Measurements from ENCODE around the gene ACSM2B.
"Not testable (repeated sequence)": the region's sequence is repeated elsewhere in the genome, so short reads cannot be mapped to it uniquely, and the experiment has no call there.

ACSM2B gene

DNA sequence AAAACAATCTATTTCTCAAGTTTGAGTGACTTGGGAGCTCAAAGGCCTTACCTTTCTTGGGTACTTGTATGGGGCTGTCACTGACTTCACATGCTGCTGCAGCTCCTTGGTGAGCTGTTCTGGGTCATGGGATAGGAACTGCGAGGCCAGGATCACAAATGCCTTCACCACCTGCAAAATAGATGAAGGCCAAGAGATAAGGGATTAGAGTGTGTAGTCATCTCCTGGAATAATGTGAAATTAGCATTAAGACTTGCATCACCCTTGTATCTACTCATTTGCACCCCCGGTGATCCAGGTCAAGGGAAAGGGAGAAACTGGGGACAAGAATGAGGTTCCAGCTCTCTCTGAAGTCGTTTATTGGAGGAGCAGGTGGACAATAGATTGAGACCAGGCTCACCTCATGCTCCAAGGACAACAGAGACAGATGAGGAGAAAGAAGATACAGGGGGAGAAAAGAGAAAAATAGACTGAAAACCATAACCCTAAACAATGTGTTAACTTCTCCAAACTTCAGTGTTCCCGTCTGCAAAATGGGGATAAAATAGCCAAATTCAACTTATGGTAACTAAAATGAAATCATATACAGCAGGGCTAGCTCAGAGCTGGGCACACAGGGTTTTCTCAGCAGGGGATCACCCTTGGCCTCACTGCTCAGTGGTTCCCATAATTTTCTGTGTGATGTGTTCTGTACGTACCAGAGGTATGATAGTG, 35.4 kb downstream of the ACSM2B start:
- not testable (repeated sequence) for DNase-seq (ENCODE audit: insufficient read length, low spot score); FAIRE-seq

DNA sequence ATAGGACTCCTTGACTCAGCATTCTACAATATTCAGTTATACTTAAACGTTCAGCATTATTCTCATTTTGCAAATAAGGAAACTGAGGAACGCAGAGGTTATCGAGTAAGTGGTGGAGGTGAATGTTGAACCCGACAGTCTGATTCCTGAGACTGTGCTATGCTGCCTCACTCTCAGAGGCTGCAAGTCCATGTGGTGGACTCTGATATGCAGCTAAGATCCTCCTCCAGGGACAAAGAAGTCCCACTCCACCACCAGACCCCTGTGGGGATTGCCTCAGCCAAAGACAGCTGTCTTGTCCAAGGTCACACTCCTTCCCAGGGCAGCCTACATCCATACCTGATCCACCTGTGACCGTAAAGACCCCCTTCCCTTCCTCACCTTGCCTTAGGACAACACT, 37.5 kb downstream of the ACSM2B start:
- FAIRE-seq (no peak), DNase-seq (ENCODE audit: insufficient read length, low spot score) (no peak)

DNA sequence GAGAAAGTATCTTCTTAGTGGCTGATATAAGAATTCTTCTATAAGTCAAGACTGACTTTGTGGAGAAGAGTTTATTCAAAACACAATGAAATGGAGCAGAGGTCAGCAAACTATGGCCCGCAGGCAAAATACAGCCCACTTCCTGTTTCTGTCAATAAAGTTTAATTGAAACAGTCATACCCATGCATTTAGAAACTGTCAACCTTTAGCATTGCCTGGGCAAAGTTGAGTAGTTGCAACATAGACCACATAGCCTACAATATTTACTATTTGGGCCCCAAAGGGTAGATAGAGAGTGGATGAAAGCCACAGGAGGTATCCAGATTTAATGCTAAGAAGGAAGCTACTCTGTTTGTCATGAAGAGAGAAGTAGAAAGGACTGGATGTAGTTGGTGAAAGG, 38.0 kb downstream of the ACSM2B start:
- DNase-seq (ENCODE audit: insufficient read length, low spot score) (no peak), FAIRE-seq (no peak)

DNA sequence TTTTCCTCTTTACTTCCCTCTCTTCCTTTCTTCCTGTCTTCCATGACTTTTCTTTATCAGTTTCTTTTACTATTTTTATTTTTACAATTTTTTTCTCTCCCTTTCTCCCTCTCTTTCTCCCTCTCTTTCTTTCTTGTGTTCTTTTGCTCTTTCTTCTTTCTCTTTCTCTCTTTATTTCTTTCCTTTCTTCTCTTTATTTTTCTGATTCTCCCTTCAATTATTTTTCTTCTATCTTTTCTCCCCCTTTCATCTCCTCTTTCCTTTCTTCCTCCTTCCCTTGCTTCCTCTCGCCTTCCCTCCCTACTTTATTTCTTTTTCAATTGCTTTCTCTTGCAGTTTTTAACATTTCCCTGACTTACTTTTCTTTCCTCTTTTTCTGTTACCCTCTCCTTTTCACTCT, 39.5 kb downstream of the ACSM2B start:
- FAIRE-seq; DNase-seq (ENCODE audit: insufficient read length, low spot score): not testable (repeated sequence)

DNA sequence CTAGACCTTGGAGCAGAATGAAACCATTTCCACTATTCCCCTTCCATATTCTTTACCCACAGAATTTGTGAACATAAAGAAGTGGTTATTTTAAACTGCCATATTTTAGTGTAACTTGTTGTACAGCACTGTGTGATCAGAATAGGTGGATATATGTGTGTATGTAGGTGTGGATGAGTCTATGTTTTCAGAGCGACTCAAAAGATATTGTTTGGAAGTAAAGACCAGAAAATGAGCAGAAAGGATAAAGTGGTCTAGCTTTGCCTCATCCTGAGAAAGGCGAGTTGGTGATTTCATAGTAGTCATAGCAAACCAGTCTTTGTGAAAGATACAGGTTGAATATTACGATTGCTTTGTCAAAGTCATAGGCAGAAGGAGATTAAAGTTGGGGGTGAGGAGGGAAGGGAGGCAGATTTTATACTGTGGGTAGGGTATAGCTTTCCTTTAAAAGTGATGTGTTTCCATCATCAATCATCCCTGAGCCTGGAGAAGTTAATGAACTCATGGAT, 43.8 kb downstream of the ACSM2B start:
- not testable (repeated sequence) for FAIRE-seq; DNase-seq (ENCODE audit: insufficient read length, low spot score)

DNA sequence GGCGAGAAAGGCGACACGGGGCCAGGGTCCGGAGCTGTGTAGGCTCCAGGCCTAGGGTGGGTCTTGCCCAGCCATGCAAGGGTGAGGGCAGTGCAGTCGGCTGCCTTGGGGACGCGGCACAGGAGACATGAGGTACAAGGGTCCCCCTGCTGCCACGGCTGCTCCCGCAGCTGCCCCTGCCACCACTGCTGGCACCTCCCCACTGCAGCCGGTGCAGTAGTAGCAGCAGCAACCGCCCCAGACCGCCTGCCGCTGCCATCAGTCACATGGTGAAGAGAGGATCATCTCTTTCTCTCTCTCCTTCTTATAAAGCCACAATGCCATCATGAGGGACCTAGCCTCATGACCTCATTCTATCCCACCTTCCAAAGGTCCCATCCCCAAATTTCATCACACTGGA, 44.4 kb downstream of the ACSM2B start:
- not testable (repeated sequence) for DNase-seq (ENCODE audit: insufficient read length, low spot score); FAIRE-seq

DNA sequence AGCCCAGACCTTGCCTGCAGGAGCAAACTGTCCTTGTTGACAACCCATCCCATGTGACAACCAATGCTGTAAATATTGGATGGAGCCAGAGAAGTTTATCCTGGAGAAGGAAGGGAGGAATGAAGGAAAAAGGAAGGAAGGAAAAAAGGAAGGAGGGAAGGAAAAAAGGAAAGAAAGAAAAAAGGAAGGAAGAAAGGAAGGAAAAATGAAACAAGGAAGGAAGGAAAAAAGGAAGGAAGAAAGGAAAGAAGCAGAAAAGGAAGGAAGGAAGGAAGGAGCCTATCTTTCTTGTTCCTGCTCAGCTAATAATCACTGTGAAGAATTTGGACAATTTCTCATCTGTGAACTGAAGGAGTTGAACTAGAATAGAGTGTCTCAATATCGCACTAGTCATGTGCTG, 56.1 kb downstream of the ACSM2B start:
- no peak for FAIRE-seq

DNA sequence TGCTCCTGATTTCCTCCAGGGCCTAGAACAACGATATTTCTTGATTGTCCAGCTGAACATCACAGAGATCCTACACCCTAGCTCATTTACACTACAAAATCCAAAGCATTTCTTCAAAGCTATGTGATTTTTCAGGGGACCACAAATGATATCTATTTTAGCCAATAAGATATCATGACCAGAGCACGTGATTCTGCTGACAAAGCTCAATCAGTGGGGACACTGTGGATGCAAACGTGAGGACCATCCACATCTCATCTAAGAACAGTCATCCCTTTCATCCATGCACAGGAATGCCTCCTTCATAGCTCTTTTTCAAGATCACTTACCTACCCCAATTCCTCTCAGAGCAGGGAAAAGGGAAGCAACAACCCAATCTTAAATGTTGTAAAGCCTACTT, 56.9 kb downstream of the ACSM2B start:
- no peak for DNase-seq (ENCODE audit: insufficient read length, low spot score)
- no peak for FAIRE-seq

More for the DNA sequence above, 56.1 kb downstream of the ACSM2B start:
- DNase-seq (ENCODE audit: insufficient read length, low spot score), result no peak

DNA sequence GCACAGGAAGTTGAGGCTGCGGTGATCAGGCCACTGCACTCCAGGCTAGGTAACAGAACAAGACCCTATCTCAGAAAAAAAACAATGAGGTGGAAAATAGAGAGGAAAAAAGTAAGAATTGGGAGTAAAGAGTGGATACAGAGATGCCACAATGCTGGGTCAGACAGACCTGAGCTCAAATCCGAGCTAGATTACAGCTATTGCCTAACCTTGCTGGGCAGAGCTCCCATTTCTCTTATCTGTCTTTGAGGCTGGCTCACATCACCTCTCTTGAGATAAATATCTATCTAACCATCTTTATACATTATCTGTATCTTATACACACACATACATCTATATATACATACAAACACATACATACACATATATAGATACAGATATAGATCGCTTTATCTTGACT, 59.0 kb downstream of the ACSM2B start:
- no peak for DNase-seq (ENCODE audit: insufficient read length, low spot score)
- FAIRE-seq, result no peak

DNA sequence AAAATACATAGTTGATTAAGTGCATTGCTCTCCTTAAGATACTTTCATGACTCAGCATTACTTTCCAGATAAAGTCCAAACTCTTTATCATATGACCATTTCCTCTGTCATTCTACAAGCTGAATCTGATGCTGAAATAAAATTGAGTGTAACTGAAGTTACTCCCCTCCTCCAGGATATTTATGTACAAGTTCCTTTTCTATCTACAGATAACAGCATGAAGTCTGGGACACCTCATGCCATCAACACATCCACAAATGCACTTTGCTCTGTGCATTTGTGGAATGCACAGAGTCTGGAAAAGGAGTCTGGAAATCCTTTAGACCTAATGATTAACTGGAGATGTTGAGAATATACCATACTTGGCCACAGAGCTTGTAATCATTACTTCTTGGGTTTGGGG, 60.5 kb downstream of the ACSM2B start:
- FAIRE-seq, result no peak
- no peak for DNase-seq (ENCODE audit: insufficient read length, low spot score)

DNA sequence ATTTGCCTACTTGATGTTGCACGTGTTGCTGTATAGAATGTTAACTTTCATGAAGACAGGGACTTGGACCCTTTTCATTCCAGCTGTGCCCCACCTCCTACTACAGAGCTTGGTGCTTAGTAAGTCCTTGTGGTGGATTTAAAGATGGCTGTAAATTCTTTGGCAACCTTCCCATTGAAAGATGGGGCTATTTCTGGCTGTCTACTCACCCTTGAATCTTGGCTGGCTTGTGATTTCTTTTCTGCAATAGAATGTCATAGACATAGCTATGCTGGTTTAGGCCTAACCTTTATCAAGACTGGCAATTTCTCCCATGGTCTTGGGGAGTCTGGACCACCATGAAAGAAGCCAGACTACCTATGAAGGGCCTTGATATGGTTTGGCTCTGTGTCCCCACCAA, 65.8 kb downstream of the ACSM2B start:
- FAIRE-seq, result no peak
- no peak for DNase-seq (ENCODE audit: insufficient read length, low spot score)

DNA sequence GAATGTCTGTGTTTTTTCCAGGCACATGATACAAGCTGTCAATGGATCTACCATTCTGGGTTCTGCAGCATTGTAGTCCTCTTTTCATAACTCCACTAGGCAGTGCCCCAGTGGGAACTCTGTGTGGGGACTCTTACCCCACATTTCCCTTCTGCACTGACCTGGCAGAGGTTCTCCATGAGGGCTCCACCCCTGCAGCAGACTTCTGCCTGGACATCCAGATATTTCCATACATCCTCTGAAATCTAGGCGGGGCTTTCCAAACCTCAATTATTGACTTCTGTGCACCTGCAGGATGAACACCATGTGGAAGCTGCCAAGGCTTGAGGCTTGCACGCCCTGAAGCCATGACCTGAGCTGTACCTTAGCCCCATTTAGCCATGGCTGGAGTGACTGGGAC, 68.9 kb downstream of the ACSM2B start:
- no peak for FAIRE-seq
- DNase-seq (ENCODE audit: insufficient read length, low spot score), result no peak

DNA sequence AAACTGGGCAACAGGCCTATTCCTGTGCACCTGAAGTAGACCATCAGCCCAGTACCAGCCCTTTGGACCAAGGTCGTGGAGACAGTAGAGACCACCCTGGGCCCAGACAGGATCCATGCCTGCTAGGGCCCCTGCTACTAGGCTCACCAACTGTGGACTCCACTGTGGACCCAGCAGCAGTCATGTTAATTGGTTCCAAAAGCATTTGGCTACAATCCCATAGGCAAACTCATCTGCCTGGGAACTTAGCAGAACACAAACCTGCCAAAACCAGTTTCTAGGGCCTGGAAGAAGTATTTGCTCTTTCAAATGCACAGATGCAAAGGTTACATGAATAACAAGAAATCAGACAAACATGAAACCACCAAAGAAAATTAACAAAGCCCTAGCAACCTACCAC, 71.7 kb downstream of the ACSM2B start:
- FAIRE-seq, result no peak
- DNase-seq (ENCODE audit: insufficient read length, low spot score), result no peak

DNA sequence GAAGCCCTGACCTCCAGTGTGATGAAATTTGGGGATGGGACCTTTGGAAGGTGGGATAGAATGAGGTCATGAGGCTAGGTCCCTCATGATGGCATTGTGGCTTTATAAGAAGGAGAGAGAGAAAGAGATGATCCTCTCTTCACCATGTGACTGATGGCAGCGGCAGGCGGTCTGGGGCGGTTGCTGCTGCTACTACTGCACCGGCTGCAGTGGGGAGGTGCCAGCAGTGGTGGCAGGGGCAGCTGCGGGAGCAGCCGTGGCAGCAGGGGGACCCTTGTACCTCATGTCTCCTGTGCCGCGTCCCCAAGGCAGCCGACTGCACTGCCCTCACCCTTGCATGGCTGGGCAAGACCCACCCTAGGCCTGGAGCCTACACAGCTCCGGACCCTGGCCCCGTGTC, 84.7 kb downstream of the ACSM2B start:
- not testable (repeated sequence) for DNase-seq (ENCODE audit: insufficient read length, low spot score); FAIRE-seq

DNA sequence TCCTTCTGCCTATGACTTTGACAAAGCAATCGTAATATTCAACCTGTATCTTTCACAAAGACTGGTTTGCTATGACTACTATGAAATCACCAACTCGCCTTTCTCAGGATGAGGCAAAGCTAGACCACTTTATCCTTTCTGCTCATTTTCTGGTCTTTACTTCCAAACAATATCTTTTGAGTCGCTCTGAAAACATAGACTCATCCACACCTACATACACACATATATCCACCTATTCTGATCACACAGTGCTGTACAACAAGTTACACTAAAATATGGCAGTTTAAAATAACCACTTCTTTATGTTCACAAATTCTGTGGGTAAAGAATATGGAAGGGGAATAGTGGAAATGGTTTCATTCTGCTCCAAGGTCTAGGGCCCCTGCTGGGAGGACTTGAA, 85.2 kb downstream of the ACSM2B start:
- FAIRE-seq; DNase-seq (ENCODE audit: insufficient read length, low spot score): not testable (repeated sequence)

Measured in GM19239 (cell line).